GM19468 (cell line): ENCODE measurements around the gene C2orf68.
"Not testable (repeated sequence)": the region's sequence is repeated elsewhere in the genome, so short reads cannot be mapped to it uniquely, and the experiment has no call there.

Source experiments
- ATAC-seq: cut with Tn5 transposase; IDR thresholded peaks from one replicate; pipeline ENCODE4 v1.9.1; 2021; ENCODE audit warnings: mild to moderate bottlenecking, moderate library complexity, moderate number of reproducible peaks; ENCODE audit not compliant: unreplicated experiment; ENCODE audit errors: extremely low read depth

C2orf68 gene

DNA sequence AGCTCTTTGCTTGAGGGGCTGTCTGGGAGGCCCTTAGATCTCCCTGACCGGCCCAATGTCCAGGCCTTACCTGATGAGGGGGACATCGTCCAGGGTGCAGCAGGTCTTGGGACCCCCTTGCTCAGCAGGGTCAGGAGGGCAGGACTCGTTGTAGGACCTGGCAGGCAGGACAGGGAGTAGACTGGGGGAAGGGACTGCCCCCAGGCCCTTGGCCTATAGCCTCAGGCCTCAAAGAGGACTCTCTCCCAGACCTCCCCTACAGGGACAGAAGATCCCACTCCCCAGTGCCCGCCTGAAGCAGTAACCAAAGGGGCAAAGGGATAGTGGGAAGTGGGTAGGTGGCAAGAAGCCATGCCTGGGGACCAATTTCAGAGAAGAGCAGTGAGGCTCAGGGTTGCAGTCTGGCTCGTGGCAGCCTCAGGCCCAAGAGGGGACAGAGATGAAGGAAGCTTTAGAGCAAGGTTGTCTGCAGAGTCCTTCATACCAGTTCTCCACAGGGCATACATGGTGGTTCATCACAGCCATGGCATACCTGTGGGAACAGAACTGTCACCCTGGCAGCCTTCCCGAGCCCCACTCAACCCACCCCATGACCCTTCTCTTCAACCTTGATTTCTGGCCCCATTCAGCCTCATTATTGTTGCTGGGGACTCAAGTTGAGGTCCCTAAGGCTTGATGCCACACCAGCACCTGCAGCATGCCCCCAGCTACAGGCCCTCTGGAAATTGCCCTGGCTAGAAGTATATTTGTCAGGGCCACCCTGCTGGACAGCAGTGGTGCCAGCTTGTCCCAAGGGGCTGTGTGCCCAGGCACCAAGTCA, 10.7 kb downstream of the C2orf68 start:
- no peak for ATAC-seq

DNA sequence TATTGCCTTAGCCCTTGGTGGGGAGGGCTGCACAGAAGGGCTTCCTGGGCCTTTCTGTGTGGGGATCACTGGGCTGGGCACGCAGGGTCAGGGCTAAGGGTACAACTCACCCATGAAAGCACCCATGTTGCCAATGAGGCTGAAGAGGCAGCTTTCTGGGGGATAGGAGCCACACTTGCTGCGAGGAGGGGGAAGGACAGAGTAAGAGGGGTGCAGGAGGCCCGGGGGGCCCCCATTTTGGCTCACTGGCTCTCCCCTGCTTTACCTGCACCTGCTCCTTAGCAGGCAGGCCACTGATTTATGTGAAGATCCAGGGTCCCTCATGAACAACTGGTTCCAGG, 11.7 kb downstream of the C2orf68 start:
- ATAC-seq, result no peak

DNA sequence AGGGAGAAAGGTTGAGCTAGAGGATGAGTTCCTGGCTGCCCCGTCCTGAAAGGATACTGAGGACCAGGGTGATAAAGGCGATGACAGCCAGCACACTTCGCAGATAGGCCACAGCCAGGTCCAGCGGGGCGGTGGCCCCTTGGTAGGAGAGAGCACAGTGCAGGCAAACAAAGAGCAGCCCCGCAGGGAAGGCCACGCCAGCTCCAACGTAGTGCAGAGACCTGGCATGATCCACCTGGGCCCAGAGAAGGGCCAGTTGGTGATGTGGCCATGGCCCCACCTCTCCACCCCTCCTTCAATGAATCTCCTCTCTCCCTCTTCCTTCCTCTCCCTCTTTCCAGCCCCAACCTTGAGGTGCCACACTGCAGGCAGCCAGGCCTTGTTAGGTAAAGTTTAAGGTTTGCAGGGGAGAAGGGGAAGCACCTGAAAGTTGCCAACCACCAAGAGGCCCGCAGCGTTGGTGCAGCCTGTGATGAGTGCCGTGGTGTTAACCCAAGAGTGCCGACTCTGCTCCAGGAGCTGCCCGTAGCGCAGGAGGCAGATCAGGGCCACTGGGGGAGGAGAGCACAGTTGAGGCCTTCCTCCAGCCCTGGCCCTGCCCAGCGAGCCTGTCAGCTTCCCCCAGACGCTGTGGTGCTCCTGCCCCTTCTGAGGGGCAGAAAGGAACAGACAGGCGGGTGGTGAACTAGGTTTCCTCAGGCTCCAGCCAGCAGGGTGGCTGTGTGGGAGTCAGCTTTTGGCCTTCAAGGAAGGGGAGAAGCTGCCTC, 12.2 kb downstream of the C2orf68 start:
- ATAC-seq, result no peak

DNA sequence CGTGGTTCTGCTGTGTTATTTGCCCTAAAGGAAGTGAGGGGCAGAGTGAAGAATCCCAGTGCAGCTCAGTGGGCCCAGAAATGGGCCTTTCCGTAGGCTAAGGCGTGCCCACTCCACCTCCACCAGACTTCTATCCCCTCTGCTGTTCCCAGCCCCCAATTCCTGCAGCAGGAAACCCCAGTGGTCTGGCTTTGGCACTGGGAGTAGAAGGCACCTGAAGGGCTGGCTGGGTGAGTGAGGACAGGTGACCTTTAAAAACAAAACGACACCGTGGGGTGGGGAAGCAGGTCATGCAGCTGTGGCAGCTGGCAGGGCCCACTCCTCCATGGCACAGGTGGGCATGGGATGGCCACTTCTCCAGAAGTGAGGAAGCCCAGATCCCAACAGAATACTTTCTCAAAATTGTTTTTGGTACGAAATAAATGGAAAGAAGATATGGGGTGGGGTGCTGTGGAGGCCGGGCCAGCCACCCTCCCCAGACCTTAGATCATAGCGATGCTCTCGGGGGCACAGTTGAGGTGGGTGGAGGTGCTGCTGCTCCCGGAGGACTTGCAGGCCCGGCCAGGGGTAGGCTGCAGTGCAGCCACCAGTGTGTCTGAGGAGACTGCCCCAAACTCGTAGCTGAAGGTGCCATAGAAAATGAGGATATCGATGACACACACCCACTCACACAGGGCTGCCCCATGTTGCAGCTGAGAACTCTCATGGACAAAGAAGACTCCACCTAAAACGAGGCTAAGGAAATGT, 13.1 kb downstream of the C2orf68 start:
- no peak for ATAC-seq

DNA sequence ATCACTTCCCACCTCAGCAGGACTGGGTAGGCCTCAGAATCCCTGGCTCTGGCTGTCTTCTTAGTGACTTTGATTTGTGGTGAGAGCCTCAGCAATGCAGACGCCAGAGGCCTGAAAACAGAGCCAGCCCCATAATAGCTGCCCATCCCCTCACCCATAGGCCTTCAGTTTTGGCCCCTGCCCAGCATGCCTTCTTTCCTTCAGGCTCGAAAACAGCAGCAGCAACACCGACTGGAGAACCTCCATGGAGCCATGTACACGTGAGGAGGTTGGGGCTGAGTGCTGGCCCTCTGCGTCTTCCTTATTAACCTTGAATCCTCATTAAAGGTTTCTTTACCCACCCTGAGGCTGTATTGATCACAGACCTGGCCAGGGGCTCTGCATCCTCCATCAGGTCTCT, 14.6 kb downstream of the C2orf68 start:
- no peak for ATAC-seq

DNA sequence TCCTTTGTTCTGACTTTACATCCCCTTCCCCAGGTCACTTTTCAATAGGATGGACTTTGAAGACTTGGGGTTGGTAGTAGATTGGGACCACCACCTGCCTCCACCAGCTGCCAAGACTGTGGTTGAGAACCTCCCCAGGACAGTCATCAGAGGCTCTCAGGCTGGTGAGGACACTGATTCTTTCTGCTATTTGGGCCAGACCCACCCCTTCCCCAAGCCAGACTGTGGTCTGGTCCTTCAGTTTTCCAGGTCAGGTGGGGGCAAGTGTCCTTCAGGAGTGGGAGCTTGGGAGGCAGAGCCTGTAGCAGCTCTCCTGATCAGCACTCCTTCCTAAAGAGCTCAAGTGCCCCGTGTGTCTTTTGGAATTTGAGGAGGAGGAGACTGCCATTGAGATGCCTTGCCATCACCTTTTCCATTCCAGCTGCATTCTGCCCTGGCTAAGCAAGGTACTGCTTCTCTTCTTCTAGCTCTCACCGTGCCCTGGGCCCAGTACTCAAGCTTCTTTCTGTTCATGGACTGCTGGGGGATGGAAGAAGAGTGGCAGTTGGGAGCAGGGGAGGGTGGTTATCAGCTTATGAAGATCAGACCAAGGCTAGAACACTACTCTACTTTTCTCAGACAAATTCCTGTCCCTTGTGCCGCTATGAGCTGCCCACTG, 15.3 kb downstream of the C2orf68 start:
- no peak for ATAC-seq

DNA sequence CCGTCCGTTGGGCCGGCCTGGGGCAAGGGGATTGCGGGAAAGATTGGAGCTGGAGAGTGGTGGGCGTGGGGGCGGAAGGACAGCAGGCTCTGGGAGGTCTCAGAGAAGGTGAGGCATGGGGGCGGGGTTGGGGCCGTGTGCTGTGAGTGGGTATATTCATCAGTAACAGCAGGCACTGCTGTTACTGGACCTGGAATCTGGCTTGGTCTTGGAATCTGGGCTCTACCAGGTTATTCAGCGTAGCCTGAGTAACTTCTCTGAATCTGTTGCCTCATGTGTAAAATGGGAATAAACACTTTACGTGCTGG, 15.9 kb downstream of the C2orf68 start:
- no peak for ATAC-seq

DNA sequence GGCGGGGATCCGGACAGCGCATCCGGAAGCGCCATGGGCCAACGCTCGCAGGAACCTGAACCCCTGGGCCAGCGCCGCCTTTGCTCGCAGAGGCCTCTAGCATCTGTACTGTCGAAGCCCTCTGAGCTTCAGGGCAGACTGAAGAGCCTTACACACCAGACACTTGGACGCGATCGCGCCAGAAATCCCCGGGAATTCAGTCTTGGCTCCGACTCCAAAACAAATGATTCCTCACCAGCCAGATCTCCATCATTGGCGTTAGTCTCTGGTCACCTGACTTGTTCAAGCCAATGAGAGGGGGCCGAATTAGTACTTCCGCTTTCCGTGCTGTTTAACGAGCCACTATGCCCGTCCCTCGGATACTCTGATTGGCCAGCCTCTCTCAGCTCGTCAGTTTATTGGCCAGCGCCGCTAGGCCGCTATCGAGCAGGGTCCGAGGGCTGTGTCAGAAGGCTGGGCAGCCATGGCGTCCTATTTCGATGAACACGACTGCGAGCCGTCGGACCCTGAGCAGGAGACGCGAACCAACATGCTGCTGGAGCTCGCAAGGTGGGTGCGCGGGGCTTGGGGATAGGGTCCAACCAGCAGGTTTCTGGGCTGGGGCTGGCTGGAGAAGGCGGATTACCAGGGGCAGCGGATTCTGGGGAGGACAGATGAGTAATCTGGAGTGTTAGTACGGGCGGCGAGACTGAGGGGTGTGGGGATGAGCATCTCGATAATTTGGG, 16.4 kb downstream of the C2orf68 start, which contains the start of gene RNF181:
TSS of gene RNF181 (plus strand) at position 445 of the 725 bp plus-strand sequence. CDS start at position 464, 19 bp downstream.
- peak; percentile 92 for ATAC-seq

DNA sequence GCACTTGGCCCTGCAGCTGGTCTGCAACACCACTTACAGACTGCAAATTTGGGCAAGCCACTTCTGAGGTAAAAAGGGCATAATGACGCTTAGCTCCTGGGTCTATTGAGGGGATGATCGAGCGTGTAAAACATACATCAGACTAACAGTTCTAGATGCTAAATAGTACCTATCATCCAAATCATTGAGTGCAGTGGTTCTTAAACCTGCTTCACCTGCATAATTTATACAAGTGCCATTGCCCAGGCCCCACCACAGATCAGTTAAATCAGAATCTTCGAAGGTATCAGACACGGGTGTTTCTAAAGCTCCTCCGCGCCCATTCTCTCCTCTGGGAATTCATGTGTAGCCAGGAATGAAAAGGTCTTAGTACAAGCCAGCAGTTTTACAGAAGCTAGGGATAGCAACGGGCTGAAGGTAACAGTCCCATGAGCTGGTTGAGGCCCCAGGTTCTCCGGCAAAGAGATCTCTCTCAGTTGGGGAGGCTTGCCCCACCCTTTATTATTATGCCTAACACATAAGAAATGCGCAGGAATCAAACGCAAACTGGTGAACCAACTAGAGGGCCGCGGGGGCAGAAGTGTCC, 17.1 kb downstream of the C2orf68 start:
- no peak for ATAC-seq

DNA sequence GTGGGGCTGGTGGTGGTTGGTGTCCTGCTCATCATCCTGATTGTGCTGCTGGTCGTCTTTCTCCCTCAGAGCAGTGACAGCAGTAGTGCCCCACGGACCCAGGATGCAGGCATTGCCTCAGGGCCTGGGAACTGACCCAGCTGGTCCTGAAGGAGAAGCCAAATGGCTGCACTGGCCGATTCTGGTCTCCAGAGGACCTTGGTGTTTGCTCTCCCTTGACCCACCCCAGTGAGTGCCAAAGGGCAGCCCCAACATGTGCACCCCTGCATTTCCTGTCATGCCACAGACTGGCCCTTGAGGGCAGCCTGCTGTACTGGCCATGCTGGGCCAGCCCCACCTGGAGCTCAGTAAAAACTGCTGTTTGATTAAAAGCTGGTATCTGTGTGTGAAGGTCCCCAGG, 18.8 kb downstream of the C2orf68 start:
- ATAC-seq, result no peak

DNA sequence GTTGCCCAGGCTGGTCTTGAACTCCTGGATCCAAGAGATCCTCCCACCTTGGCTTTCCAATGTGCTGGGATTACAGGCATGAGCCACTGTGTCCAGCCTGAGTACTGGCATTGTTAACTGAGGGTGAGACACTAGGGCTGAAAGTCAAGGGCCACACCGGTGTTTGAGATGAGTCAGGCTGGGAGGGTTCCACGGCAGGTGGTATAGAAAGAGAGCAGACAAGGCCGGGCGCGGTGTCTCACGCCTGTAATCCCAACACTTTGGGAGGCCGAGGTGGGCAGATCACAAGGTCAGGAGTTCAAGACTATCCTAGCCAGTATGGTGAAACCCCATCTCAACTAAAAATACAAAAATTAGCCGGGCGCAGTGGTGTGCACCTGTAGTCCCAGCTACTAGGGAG, 19.6 kb downstream of the C2orf68 start:
- not testable (repeated sequence) for ATAC-seq

DNA sequence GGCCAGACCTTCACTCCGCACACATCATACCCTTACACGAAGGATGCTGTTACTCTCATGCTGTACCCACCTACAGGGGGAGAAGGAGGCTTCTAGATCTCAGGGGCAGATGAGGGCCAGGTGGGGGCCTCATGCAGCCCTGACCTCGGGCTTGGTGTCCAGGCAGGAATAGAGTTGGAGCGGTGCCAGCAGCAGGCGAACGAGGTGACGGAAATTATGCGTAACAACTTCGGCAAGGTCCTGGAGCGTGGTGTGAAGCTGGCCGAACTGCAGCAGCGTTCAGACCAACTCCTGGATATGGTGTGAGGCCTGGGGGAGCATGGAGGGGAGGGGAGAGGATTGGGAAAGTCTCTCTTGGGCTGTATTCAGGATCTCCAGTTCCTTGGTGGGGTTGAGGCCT, 20.3 kb downstream of the C2orf68 start:
- no peak for ATAC-seq

DNA sequence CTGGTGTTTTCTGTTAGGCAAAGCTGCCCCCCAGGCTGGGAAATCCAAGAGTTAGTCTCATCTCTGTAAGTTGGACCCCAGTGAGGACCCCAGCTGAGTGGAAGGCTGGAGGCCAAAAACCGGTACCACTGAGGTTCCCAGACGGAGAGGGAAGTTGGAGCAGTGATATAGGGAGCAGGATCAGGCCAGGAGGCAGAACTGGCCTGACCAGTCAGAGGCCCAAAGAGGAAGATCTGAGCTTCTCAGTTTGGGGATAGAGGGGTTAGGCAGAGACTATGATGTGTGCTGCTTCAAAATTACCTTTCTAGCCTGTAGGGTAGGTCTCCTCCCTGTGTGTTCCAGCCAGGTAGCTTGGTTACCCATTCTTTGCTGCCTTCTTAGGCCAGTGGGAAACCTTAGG, 20.9 kb downstream of the C2orf68 start:
- ATAC-seq, result no peak

DNA sequence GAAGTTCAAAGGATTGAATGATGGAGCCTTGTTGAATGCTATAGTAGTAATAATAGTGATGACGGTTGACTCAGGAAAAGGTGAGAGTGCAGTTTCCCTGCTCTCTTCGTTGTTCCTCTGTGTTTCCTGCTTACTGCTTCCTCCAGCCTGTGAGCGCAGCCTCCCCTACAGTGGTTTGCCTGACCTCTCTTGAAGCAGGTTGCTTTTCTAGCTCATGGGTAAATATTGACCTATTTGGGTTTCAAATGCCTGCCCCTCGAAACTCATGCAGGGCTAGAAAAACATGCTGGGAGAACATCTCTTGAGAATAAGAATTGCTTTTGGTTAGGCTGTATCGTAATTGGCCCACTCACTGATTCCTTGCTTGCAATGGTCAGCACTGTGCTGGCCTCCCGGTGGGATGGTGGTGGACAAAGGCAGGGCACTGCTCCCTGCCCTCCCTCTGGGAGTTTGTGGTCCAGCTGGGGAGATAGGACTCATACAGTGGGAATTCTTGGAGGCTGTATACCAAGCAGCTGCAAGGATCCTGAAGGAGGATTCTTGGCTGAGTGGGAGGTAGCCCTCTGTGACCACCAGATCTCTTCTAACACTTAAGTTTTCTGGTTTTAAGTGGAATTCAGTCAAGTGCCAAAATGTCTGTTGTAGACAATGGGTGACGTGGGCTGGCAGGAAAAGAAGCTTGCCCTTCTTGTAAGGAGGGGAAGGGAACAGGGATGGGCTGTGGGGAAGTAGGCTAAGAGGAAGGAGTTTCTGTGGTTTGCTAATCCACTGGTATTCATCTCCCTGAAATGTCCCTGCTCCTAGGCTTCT, 21.7 kb downstream of the C2orf68 start:
- no peak for ATAC-seq

DNA sequence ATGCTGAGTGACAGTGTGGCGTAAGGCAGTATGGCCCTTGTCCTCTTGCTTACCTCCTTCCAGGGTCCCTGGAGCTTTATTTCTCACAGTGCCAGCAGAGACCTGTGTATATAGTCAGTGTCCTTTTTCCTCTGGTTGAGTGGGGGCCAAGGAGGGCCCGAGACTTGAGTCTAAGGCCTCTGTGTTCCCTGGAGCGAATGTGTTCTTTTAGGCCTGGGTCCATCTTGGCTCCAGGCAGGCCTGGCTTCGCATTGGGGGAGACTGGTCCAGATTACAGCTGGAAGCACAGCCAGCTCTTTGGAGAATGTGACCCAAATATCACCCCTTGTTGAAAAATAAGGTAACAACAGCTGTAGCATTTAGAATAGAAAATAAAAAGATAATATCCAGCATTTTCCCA, 22.7 kb downstream of the C2orf68 start:
- ATAC-seq, result no peak

DNA sequence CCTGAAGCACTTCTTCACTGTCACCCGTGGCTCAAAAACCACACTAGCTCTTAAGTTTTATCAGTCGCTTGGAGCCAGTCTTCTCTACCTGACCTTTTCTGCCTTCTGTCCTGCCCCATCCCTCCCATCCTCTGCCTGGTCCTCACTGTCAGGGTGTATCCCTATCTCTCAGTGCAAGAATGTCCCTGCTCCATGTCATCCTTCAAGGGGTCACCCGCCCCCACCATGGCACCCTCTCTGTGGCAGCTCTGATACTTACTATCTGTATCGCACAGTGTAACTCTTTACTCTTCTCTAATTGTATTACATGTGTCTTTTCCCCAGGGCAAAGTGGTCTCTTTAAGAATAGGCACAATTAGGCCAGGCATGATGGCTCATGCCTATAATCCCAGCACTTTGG, 23.2 kb downstream of the C2orf68 start:
- no peak for ATAC-seq

DNA sequence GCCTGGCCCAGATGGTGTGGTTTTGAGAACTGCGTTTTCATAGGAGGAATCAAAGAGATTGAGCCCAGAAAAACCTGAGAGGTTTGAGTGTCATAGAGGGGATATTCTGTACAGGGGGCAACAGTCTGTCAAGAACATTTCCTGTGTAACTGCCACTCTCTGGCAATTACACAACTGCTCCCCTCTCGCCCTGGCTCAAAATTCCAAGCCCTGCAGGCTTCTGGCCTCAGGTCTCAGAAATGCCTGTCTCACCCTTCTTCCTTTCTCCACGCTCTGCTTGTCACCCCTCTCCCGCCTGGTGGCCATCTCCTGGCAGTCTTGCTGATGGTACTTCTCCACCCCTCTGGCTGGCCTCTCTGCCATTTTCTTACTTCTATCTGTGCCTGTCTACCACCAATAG, 23.6 kb downstream of the C2orf68 start:
- no peak for ATAC-seq

DNA sequence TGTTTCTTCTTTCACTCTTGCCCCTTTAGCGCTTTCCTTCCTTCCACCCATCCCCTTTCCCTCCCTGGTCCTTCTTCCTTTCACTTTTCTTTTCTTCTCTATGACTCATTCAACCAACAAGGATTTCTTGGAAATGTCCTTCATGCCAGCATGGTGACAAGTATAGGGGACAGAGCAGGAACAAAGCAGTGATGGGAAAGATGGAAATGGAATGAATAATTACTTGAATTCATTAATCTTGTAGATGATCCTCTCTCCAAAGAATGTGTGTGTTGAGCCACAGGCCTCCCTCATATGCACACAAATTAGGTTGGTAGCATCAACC, 26.1 kb downstream of the C2orf68 start:
- no peak for ATAC-seq
